Immature natural killer cell (primary cell): Measurements from ENCODE around the gene CCDC142. TPM values are rescaled to one million over a fixed set of nuclear protein-coding genes. Genes with fewer than 3 reads are reported as not detected.

Experiments used
- DNase-seq, 3 donors: peaks; one replicate each; pipeline ENCODE4 v3.0.0; 2022; ENCODE audit warnings: mixed read lengths in 1 of 3
- H3K27ac Mint-ChIP-seq, 6 donors: one replicate each; pipeline ENCODE4 v1.8.0; 2020; ENCODE audit warnings: mixed read lengths in 6 of 6, mild to moderate bottlenecking in 5 of 6, inconsistent platforms in 4 of 6, moderate library complexity in 3 of 6
- H3K27me3 Mint-ChIP-seq, 3 donors: one replicate each; pipeline ENCODE4 v1.8.0; 2020 to 2021; ENCODE audit warnings: low read depth in 3 of 3, mild to moderate bottlenecking in 3 of 3, mixed read lengths in 3 of 3, moderate library complexity in 3 of 3, inconsistent platforms in 1 of 3
- H3K36me3 Mint-ChIP-seq, 3 donors: one replicate each; pipeline ENCODE4 v1.8.0; 2020; ENCODE audit warnings: mixed read lengths in 3 of 3, inconsistent platforms in 2 of 3, mild to moderate bottlenecking in 2 of 3
- H3K4me1 Mint-ChIP-seq, 2 donors: one replicate each; pipeline ENCODE4 v1.8.0; 2020; ENCODE audit warnings: inconsistent platforms in 2 of 2, mild to moderate bottlenecking in 2 of 2, mixed read lengths in 2 of 2, moderate library complexity in 1 of 2
- H3K4me3 Mint-ChIP-seq, 5 donors: one replicate each; pipeline ENCODE4 v1.8.0; 2020; ENCODE audit warnings: mild to moderate bottlenecking in 5 of 5, mixed read lengths in 5 of 5, inconsistent platforms in 3 of 5, moderate library complexity in 3 of 5
- H3K9me3 Mint-ChIP-seq, 6 donors: one replicate each; pipeline ENCODE4 v1.8.0; 2020; ENCODE audit warnings: mild to moderate bottlenecking in 6 of 6, mixed read lengths in 6 of 6, inconsistent platforms in 4 of 6, moderate library complexity in 3 of 6
- polyA plus RNA-seq, 3 donors: library from polyadenylated mRNA; unstranded; fragments of 300-500 nt; fragmentation: Illumina TruSeq; gene quantifications; one replicate each; pipeline ENCODE4 v1.2.3, GENCODE V29; 2021

Gene CCDC142
- polyA plus RNA-seq, 3 donors from 2014 or later, result 4.1 to 16.6 (median 4.4) TPM

DNA sequence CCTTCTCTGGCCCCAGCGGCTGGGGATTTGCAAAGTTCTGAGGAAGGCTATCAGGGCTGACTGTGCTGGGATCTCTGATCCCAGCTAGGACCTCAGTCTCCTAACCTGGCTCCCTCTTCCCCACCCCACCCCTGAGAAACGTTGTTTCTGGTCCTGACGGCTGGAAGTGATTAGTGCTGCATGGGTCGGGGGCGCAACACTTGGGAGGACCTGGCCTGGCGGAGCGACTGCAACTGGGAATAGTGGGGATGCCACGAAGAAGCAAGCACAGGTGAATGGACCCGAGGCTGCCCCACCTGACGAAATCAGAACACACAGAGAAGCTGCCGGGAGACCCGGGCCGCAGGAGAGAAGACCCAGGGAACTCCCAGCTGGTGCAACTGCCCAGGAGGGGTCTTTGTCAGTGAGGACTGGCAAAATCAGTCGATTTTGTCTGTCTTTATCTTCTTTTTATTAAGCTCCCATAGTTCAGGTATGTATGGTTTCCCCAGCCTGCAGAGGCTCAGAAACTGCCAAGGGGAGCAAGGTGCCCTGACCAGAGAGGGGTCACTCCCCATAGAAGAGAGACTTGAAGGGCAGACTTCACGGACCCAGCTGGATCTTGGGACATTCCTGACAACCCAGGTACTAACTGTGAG is 17.3 kb upstream of the CCDC142 start:
- Mint-ChIP-seq H3K4me3 (peak overlapping the region; percentile 21 to 86 (median 38)), H3K9me3 (no peaks in the 10 kb centered on the region), H3K36me3 (peaks cover 0 to 13% (median 8%) of the 10 kb centered on the region in 3 donors), H3K27me3 (peaks cover 8 to 15% (median 10%) of the 10 kb centered on the region in 3 donors), H3K27ac (no peak overlapping the region), H3K4me1 (peaks cover 59 to 62% of the 10 kb centered on the region in 2 donors)
- no peak for DNase-seq

DNA sequence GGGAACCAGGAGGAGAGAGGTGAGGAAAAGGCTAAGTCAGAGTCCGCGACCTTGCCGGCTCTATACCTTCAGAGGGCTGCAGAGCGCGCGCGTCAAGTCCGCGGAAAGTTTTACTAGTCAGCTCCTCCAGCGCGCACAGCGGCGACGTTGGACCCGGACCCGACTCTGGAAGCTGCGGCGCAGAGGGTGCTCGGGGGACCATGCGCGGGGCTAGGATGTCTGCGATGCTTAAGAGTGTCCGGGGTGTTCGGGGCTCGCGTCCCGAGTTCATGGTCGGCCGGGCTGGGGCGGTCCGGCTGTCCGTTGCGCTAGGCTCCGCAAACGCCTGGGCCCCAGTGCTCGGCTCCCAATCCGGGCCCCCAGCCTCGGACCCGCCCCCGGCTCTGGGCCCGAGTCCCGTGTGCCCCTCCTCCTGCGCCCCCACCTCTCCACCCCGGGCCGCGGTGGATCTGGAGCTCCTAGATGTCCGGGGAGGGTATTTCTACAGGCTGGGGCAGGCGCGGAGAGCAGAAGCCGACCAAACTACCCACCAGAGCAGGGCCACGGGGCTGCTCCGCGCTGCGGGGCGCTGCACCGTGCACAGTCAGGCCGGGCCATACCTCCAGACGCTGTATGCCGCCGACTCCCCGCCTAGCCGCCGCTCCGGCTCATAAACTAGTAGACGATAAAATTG is 16.6 kb upstream of the CCDC142 start, which contains the start of gene LBX2:
TSS of gene LBX2 (minus strand) at position 337 of the 673 bp plus-strand sequence. CDS start at position 271, 66 bp downstream.
- Mint-ChIP-seq H3K4me3 (peak within 1 kb of the TSS; percentile 90 to 98 (median 93)), H3K36me3 (peaks cover 0 to 6% (median 2%) of the 10 kb centered on the region in 3 donors), H3K4me1 (peaks cover 53 to 55% of the 10 kb centered on the region in 2 donors), H3K27ac (peak within 1 kb of the TSS; percentile 35 to 92 (median 78)), H3K9me3 (no peaks in the 10 kb centered on the region), H3K27me3 (peaks cover 8 to 15% (median 11%) of the 10 kb centered on the region in 3 donors)
- DNase-seq, result no peak

DNA sequence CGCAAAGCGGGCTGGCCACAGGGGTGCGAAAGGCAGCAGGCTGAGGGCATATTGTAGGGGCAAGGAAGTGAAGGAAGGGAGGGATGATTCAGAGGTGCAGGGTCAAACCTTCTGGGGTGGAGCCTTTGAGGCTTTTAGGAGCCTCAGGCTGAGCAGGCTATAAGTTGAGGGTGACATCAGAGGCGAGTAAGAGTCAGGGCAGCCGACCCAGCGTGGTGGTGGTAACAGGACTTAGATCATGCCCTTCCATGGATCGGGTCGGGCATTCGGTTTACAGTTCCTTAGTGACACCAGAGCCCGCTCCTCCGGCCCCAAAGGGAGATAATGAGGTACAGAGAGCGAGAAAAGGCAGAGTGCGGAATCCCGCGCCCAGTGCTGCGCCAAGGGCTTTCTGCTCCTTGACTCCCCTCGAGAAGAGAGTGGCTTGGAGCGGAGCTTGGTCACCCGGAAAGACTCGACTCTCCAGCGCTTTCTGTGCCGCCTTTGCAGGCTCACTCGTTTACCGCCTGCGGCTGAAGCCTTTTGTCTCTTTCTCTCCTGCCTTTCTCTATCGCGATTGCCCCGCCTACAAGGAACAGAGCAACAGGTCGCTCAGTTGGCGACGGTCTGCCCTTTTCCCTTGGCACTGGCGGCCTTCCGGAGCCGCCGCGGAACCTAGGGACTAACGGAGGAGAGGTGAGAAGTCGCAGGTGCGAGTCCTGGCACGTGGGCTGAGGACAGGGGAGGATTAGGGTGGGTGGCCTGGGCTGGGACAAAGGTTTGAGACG is 15.9 kb upstream of the CCDC142 start:
- Mint-ChIP-seq H3K36me3 (peaks cover 6 to 12% (median 7%) of the 10 kb centered on the region in 3 donors), H3K27me3 (peaks cover 8 to 15% (median 11%) of the 10 kb centered on the region in 3 donors), H3K9me3 (no peaks in the 10 kb centered on the region), H3K4me1 (peaks cover 46 to 48% of the 10 kb centered on the region in 2 donors), H3K4me3 (peak overlapping the region; percentile 90 to 98 (median 93)), H3K27ac (peak overlapping the region; percentile 35 to 92 (median 78))
- DNase-seq, result no peak

DNA sequence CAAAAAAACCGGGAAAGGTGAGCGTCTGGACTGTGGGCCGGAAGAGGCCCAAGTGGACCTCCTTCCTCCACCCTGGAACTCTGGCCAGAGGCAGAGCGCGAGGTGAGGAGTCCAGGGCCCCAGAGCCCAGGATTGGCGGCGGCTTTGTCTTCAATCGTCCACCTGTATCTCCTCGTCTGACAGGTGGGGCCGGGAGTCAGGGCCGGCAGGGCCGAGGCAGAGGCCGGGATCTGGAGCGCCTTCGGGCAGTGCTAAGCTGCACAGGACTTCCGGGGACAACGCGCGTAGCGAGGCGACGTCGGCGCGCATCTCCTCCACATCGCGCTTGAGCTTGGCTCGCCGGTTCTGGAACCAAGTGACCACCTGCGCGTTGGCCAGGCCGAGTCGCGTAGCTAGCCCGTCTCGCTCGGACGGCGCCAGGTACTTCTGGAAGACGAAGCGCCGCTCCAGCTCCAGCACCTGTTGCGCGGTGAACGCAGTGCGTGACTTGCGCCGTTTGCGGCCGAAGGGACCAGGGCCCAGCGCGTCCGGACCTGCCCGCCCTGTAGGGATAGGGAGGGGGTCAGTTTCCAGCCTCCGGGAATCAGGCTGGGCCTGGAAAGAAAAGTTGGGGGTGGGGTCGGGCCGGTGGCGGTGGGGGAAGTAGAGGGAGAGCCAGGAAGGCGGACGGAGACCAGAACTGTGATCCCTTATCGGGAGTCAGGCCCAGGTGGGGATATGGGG is 15.1 kb upstream of the CCDC142 start:
- peak overlapping the region; percentile 90 to 98 (median 93) for H3K4me3 Mint-ChIP-seq
- H3K9me3 Mint-ChIP-seq, result no peaks in the 10 kb centered on the region
- no peak for DNase-seq
- peaks cover 6 to 14% (median 10%) of the 10 kb centered on the region in 3 donors for H3K36me3 Mint-ChIP-seq
- H3K27ac Mint-ChIP-seq, result peak overlapping the region; percentile 35 to 92 (median 78)
- H3K4me1 Mint-ChIP-seq, result peaks cover 38 to 41% of the 10 kb centered on the region in 2 donors
- peaks cover 5 to 15% (median 11%) of the 10 kb centered on the region in 3 donors for H3K27me3 Mint-ChIP-seq

DNA sequence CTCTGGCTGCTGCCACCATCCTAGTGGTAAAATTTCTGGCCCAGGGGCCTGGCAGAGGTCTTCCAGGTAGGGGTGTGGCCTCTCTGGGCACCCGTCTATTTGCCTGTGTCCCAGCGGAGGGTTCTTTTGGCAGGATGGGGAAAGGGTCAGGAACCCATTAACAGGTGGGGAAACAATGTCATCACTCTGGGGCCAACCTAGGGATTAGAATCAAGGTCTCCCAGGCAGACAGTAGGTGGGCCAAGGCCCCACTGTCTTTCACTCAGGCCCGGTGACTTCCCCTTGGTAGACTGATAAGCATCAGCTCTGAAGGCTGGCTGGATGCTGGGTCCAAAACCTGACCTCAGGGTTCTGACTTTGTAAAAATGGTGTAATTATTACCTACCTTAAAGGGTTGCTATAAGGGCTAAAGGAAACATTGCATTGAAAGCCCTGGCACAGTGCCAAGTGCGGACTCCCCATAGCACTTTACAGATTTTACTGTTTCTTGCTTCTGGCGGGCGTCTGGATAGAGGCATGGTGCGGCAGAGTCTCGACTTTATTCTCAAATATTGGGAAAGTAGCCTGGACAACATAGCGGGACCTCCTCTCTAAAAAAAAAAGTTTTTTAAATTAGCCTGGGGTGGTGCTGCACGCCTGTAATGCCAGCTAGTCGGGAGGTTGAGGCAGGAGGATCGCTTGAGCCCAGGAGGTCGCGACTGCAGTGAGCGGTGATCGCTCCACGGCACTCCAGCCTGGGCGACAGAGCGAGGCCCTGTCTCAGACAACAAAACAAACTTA is 14.4 kb upstream of the CCDC142 start:
- peak overlapping the region in 3 of 6 donors; percentile 35 to 76 (median 55) for H3K27ac Mint-ChIP-seq
- H3K9me3 Mint-ChIP-seq, result no peaks in the 10 kb centered on the region
- peak overlapping the region; percentile 90 to 98 (median 93) for H3K4me3 Mint-ChIP-seq
- peaks cover 5 to 15% (median 11%) of the 10 kb centered on the region in 3 donors for H3K27me3 Mint-ChIP-seq
- H3K4me1 Mint-ChIP-seq, result peaks cover 31 to 33% of the 10 kb centered on the region in 2 donors
- peaks cover 6 to 14% (median 12%) of the 10 kb centered on the region in 3 donors for H3K36me3 Mint-ChIP-seq
- DNase-seq, result no peak

DNA sequence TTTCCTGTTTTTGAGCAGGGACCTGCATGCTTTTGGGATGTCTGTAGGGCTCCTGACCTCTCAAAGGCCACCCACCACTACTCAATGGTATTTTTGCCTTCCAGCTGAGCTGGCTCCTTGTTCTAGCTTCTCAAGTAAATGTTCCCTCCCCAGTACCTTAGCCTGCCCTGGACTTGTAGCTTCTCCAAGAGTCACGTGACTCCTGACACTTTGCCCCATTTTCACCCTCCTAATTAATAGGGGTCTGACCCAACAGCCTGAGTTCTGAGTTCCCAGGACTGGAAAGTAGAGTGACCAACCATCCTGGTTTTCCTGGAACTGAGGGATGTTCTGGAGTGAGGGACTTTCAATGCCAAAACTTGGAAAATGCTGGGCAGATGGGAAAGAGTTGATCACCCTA is 12.6 kb upstream of the CCDC142 start:
- peaks cover 13 to 23% (median 18%) of the 10 kb centered on the region in 3 donors for H3K36me3 Mint-ChIP-seq
- H3K27me3 Mint-ChIP-seq, result peaks cover 5 to 10% (median 8%) of the 10 kb centered on the region in 3 donors
- peaks cover 21 to 25% of the 10 kb centered on the region in 2 donors for H3K4me1 Mint-ChIP-seq
- H3K9me3 Mint-ChIP-seq, result no peaks in the 10 kb centered on the region
- DNase-seq, result no peak
- peak overlapping the region in 1 of 6 donors; percentile 50 for H3K27ac Mint-ChIP-seq
- H3K4me3 Mint-ChIP-seq, result no peak overlapping the region

DNA sequence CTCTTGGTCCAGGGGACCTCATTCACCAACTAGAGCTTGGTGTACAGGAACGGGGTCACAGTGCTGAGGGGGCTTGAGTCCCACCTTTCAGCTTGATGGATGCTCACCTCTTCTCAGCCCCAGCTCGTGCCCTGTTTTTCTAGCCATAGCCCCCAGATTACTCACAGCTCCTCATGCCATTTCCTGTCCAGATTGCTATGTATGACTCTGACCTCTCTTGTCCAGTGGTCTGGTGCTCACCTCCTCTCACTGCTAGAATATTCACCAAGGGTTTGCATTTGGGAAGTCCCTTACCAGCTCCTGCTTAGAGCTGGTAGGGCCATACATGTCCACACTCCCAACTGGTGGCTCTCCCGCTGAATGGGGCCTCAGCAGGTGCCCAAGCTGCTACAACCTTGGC is 10.7 kb upstream of the CCDC142 start:
- peaks cover 23 to 35% (median 27%) of the 10 kb centered on the region in 3 donors for H3K36me3 Mint-ChIP-seq
- H3K4me3 Mint-ChIP-seq, result no peak overlapping the region
- DNase-seq, result no peak
- H3K4me1 Mint-ChIP-seq, result peaks cover 13% of the 10 kb centered on the region in 2 donors
- no peak overlapping the region for H3K27ac Mint-ChIP-seq
- no peaks in the 10 kb centered on the region for H3K9me3 Mint-ChIP-seq
- peaks cover under 1 to 7% (median 5%) of the 10 kb centered on the region in 3 donors for H3K27me3 Mint-ChIP-seq

DNA sequence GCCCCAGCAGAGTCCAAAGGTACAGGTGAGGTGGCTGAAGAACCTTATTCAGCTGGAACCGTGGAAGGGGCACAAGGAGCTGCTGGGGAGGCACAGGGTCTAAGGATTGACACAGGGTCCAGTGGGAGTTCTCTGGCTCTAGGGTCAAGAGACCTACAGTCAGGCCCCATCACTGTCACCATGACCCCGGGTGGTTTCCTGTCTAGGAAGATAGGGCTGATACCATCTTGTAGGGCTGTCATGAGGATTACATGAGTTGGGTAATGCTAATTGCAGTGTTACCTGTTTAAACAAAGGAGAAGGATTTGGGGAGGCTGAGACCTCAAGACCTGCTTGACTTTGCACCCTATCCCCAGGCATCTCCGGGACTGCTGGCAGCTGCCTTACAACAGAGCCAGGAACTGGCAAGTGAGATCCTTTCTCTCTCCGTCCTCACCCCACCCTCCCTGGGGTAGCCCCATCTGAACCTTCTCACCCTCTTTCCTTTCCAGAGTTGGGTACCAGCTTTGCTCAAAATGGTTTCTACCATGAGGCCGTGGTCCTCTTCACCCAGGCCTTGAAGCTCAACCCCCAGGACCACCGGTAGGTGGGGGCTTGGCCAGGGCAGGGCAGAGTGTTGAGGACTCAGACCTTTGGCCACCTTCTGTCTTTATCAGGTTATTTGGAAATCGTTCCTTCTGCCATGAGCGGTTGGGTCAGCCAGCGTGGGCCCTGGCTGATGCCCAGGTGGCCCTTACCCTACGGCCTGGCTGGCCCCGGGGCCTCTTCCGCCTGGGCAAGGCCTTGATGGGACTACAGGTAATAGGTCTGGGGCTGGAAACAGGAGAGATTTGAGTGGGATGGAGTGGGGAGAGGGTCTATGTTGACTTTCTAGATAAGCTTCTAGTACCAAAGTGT is 9.1 kb upstream of the CCDC142 start:
- Mint-ChIP-seq H3K36me3 (peaks cover 25 to 36% (median 29%) of the 10 kb centered on the region in 3 donors), H3K27me3 (peaks cover 0 to 1% (median 0%) of the 10 kb centered on the region in 3 donors), H3K27ac (no peak overlapping the region), H3K9me3 (no peaks in the 10 kb centered on the region), H3K4me3 (no peak overlapping the region), H3K4me1 (peaks cover 0 to under 1% of the 10 kb centered on the region in 2 donors)
- DNase-seq, result no peak

DNA sequence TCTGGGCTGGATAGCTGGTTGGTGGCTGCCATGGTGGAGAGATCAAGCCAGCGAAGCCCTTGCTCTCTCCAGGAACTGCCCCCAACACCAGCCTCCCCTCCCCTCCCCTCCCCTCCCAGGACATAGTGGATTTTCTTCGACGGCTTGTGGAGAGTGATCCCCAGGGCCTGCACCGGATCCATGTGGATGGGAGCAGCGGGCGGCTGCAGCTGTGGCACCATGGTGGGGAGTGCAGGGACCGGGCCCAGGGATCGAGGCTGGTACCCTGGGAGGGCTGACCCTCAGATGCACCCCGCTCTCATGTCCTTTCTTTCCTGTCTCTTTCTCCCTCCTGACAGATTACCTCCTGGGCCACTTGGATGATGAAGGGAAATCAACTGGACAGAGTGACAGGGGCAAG is 7.1 kb upstream of the CCDC142 start:
- peaks cover 0 to 2% of the 10 kb centered on the region in 2 donors for H3K4me1 Mint-ChIP-seq
- peaks cover 0 to under 1% (median 0%) of the 10 kb centered on the region in 3 donors for H3K27me3 Mint-ChIP-seq
- no peak overlapping the region for H3K4me3 Mint-ChIP-seq
- H3K36me3 Mint-ChIP-seq, result peaks cover 29 to 44% (median 30%) of the 10 kb centered on the region in 3 donors
- DNase-seq, result no peak
- no peak overlapping the region for H3K27ac Mint-ChIP-seq
- no peaks in the 10 kb centered on the region for H3K9me3 Mint-ChIP-seq

DNA sequence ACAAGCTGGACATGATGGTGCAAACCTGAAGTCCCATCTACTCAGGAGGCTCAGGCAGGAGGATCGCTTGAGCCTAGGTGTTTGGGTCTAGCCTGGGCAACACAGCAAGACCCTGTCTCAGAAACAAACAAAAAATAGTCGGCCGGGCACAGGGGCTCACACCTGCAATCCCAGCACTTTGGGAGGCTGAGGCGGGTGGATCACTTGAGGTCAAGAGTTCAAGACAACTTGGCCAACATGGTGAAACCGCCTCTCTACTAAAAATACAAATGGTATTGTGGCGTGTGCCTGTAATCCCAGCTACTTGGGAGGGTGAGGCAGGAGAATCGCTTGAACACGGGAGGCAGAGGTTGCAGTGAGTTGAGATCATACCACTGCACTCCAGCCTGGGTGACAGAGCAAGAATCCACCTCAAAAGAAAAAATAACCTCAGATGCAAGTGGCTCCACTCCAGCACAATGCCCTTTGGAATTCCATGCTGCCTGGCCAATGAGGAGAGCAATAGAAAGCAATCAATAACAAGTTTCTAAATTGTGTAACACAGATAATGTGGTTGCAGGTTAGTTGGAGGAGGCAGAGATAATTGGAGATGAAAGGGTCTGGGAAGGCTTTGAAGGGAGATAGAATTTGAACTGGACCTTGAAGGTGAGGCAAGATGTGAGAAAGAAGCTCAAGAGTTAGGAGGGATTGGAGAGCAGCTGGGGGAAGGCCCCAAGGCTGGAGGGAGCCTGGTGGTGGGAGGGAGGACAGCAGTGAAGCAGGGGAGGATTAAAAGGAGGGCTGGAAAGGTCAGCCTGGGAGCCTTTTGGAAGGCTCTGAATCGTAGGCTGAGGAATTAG is 6.1 kb upstream of the CCDC142 start:
- H3K27me3 Mint-ChIP-seq, result no peaks in the 10 kb centered on the region
- peaks cover 3 to 5% of the 10 kb centered on the region in 2 donors for H3K4me1 Mint-ChIP-seq
- no peak overlapping the region for H3K4me3 Mint-ChIP-seq
- H3K36me3 Mint-ChIP-seq, result peaks cover 25 to 39% (median 25%) of the 10 kb centered on the region in 3 donors
- peak overlapping the region in 1 of 6 donors; percentile 66 for H3K27ac Mint-ChIP-seq
- no peaks in the 10 kb centered on the region for H3K9me3 Mint-ChIP-seq
- no peak for DNase-seq

DNA sequence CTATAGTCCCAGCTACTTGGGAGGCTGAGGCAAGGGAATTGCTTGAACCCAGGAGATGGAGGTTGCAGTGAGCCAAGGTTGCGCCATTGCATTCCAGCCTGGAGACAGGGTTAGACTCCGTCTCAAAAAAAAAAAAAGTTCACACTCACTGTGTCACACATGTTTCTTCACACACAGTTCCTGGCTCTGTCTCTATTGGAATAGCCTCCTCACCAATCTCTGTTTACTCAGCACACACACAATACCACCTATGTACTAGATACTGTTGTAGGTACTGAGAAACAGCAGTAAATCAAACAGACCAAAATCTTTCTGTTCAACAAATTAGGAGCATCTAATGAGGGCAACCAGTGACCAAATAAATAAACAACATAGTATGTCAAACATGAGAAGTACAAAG is 3.3 kb upstream of the CCDC142 start:
- Mint-ChIP-seq H3K36me3 (peaks cover 21 to 28% (median 23%) of the 10 kb centered on the region in 3 donors), H3K9me3 (no peaks in the 10 kb centered on the region), H3K27me3 (peaks cover 0 to 5% (median 2%) of the 10 kb centered on the region in 3 donors), H3K4me1 (peaks cover 22 to 27% of the 10 kb centered on the region in 2 donors), H3K4me3 (no peak overlapping the region), H3K27ac (no peak overlapping the region)
- no peak for DNase-seq
